Measurements from ENCODE around the gene ATPAF2.

The ATPAF2 gene

GRCh38 chr17:18038861-18039534, at the start of gene ATPAF2, which contains the start of gene GID4:
Gene ATPAF2, minus strand, starts transcription at chr17:18039168. Its CDS starts 155 bp downstream, at chr17:18039013.
Gene GID4, plus strand, starts transcription at chr17:18039408. Its CDS starts 57 bp downstream, at chr17:18039465.
- DNase-seq (ENCODE audit: low read depth in 3 of 3, low spot score in 1 of 3), result peak; percentile 98 to 99 (median 98)

- peak; percentile 64 to 90 (median 80) for DNase-seq (ENCODE audit: low read depth in 3 of 3, low spot score in 1 of 3)
These were observed 48.9 kb upstream of the ATPAF2 start, which contains the start of gene DRG2 for GRCh38 chr17:18087610-18088491. Gene DRG2, plus strand, starts transcription at chr17:18087948. Its CDS starts 76 bp downstream, at chr17:18088024.

- DNase-seq (ENCODE audit: low read depth in 3 of 3, low spot score in 1 of 3), result no peak
These were observed 45.3 kb upstream of the ATPAF2 start for GRCh38 chr17:18084256-18084655.

GRCh38 chr17:18079543-18079942, 40.6 kb upstream of the ATPAF2 start:
- no peak for DNase-seq (ENCODE audit: low read depth in 3 of 3, low spot score in 1 of 3)

GRCh38 chr17:18076936-18077335, 38.0 kb upstream of the ATPAF2 start:
- no peak for DNase-seq (ENCODE audit: low read depth in 3 of 3, low spot score in 1 of 3)

- no peak for DNase-seq (ENCODE audit: low read depth in 3 of 3, low spot score in 1 of 3)
These were observed 35.8 kb upstream of the ATPAF2 start for GRCh38 chr17:18074566-18075272.

- no peak for DNase-seq (ENCODE audit: low read depth in 3 of 3, low spot score in 1 of 3)
These were observed 32.8 kb upstream of the ATPAF2 start for GRCh38 chr17:18071751-18072150.

GRCh38 chr17:18070861-18071340, 31.9 kb upstream of the ATPAF2 start:
- no peak for DNase-seq (ENCODE audit: low read depth in 3 of 3, low spot score in 1 of 3)

GRCh38 chr17:18069101-18069500, 30.1 kb upstream of the ATPAF2 start:
- DNase-seq (ENCODE audit: low read depth in 3 of 3, low spot score in 1 of 3), result no peak

- no peak for DNase-seq (ENCODE audit: low read depth in 3 of 3, low spot score in 1 of 3)
These were observed 27.9 kb upstream of the ATPAF2 start for GRCh38 chr17:18066866-18067265.

- DNase-seq (ENCODE audit: low read depth in 3 of 3, low spot score in 1 of 3), result no peak
These were observed 26.6 kb upstream of the ATPAF2 start for GRCh38 chr17:18065546-18065945.

- no peak for DNase-seq (ENCODE audit: low read depth in 3 of 3, low spot score in 1 of 3)
These were observed 25.1 kb upstream of the ATPAF2 start for GRCh38 chr17:18064053-18064452.

GRCh38 chr17:18059283-18059682, 20.3 kb upstream of the ATPAF2 start:
- no peak for DNase-seq (ENCODE audit: low read depth in 3 of 3, low spot score in 1 of 3)

GRCh38 chr17:18056214-18056613, 17.2 kb upstream of the ATPAF2 start:
- no peak for DNase-seq (ENCODE audit: low read depth in 3 of 3, low spot score in 1 of 3)

- no peak for DNase-seq (ENCODE audit: low read depth in 3 of 3, low spot score in 1 of 3)
These were observed 16.6 kb upstream of the ATPAF2 start for GRCh38 chr17:18055597-18055996.

GRCh38 chr17:18045691-18046350, 6.9 kb upstream of the ATPAF2 start:
- DNase-seq (ENCODE audit: low read depth in 3 of 3, low spot score in 1 of 3), result no peak

GRCh38 chr17:18044609-18045008, 5.6 kb upstream of the ATPAF2 start:
- no peak for DNase-seq (ENCODE audit: low read depth in 3 of 3, low spot score in 1 of 3)

- no peak for DNase-seq (ENCODE audit: low read depth in 3 of 3, low spot score in 1 of 3)
These were observed 4.5 kb upstream of the ATPAF2 start for GRCh38 chr17:18043491-18043890.

- no peak for DNase-seq (ENCODE audit: low read depth in 3 of 3, low spot score in 1 of 3)
These were observed 4.0 kb upstream of the ATPAF2 start for GRCh38 chr17:18042983-18043382.

GRCh38 chr17:18041776-18042175, 2.8 kb upstream of the ATPAF2 start:
- no peak for DNase-seq (ENCODE audit: low read depth in 3 of 3, low spot score in 1 of 3)
